Endometrium (tissue), 2 donors: ENCODE measurements around the gene SLC1A5.

Experiments used
- FAIRE-seq: peaks from 2 replicates; lab custom pipeline; 2012; peaks lifted over from hg19 to GRCh38; lab: Jason Lieb, UNC
- donor health status: control.
- donor health status: control.

The SLC1A5 gene

DNA sequence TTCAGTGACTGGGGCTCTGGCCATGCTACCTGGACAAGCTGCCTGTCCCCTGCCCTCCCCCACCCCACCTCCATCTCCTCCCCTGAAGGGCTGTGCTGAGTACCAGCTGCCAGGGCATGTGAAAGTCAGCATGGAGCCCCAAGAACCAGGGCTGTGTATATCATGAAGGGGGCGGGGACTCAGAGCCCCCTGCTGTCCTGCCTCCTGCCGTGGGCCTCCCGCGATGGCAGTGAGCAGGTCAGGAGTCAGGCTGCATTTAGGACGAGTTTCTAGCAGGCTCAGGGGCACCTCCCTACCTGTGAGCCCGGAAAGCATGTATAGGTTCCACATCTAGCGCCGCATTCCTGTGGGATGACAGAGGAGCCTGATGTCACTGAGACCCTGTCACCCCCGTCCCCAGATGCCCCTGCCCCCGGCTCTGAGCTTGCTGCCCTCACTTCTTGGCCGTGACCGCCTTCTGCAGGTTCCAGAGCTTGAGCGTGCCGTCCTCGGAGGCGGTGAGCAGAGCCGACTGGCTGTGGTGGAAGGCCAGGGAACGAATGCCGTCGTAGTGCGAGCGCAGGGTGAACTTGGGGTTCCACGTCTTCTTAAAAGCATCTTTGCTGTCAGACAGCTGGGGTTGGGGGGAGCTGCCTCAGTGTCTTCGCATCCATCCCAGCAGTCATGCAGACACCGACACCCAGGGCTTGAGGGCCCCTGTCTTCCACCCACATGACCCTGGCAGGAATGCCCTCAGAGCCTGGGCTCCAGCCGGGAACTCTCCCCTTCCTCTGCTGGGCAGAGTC is 63.2 kb downstream of the SLC1A5 start:
- no peak for FAIRE-seq
